GM19438 (cell line): ENCODE measurements around the gene GDF10.

Experiments
- ATAC-seq: cut with Tn5 transposase; IDR thresholded peaks from one replicate; pipeline ENCODE4 v1.9.1; 2021; ENCODE audit warnings: low read depth; ENCODE audit not compliant: unreplicated experiment

Gene GDF10

DNA sequence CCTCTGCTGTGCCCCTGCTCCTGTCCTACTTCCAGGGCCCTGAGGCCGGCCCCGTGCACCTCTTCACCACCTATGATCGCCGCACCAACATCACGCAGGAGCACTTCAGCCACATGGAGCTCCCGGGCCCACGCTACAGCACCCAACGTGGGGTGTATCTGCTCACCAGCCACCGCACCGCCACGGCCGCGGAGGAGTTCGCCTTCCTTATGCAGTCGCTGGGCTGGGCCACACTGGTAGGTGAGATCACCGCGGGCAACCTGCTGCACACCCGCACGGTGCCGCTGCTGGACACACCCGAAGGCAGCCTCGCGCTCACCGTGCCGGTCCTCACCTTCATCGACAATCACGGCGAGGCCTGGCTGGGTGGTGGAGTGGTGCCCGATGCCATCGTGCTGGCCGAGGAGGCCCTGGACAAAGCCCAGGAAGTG, 50.0 kb downstream of the GDF10 start:
- ATAC-seq, result no peak

DNA sequence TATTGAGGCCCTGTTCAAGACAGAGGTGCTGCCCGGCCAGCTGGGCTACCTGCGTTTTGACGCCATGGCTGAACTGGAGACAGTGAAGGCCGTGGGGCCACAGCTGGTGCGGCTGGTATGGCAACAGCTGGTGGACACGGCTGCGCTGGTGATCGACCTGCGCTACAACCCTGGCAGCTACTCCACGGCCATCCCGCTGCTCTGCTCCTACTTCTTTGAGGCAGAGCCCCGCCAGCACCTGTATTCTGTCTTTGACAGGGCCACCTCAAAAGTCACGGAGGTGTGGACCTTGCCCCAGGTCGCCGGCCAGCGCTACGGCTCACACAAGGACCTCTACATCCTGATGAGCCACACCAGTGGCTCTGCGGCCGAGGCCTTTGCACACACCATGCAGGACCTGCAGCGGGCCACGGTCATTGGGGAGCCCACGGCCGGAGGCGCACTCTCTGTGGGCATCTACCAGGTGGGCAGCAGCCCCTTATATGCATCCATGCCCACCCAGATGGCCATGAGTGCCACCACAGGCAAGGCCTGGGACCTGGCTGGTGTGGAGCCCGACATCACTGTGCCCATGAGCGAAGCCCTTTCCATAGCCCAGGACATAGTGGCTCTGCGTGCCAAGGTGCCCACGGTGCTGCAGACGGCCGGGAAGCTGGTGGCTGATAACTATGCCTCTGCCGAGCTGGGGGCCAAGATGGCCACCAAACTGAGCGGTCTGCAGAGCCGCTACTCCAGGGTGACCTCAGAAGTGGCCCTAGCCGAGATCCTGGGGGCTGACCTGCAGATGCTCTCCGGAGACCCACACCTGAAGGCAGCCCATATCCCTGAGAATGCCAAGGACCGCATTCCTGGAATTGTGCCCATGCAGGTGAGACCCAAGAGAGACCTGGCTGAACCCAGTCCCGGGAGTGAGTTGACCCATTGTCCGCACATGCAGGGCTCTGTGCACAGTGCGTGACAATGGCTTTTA, 51.0 kb downstream of the GDF10 start:
- ATAC-seq, result no peak

DNA sequence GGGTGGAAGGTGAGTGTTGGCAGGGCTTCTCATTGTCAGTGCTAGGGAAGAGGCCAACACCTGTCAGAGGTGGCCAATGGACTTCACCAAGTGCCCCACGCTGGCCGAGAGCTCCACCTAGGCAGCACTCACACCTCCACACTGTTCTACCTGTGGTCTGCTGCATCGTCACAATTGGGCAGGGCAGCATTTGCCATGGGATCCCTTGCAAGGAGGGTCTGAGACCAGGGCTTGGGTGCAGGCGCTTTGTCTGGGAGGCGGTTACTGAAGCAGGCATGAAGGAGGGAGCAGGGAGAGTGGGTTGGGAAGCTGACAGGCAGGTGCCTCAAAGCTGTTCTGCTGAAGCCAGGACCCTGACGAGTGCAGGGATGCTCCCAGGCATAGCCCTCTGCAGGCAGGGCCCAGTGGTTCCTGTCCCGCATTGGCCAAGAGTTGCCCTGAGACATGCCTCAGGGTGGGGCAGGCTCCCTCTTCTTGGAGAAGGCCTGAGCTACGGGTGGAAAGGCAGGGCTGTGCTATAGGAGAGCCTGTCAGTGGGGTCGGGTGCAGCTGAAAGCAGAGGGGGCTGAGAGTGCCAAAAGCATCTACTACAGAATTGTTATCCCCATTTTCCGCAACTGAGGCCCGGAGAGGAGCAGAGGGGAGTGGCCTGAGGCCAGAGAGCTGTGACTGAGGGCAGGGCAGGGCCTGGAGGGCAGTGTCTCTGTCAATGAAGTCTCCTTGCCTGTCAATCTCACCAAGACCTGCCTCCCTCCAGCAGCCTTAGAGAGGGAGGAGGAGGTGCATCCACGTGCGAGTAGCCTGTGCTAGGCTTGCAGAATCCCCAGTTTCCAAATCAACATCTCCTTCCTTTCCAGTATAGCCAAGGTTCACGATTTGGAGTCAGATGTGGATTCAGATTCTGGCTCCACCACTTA, 52.2 kb downstream of the GDF10 start:
- ATAC-seq, result no peak

DNA sequence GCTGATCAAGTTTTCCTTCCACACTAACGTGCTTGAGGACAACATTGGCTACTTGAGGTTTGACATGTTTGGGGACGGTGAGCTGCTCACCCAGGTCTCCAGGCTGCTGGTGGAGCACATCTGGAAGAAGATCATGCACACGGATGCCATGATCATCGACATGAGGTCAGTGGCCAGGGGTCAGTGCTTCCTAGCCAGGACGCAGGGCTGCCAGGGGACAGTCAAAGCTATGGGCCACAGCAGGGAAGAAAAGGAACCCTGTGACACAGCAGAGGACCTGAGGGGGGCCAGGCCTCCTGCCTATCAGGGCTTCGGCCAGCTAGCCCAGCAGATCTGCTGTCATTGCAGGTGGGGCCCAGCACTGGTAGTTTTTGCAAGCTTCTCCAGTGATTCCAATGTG, 53.4 kb downstream of the GDF10 start:
- no peak for ATAC-seq

DNA sequence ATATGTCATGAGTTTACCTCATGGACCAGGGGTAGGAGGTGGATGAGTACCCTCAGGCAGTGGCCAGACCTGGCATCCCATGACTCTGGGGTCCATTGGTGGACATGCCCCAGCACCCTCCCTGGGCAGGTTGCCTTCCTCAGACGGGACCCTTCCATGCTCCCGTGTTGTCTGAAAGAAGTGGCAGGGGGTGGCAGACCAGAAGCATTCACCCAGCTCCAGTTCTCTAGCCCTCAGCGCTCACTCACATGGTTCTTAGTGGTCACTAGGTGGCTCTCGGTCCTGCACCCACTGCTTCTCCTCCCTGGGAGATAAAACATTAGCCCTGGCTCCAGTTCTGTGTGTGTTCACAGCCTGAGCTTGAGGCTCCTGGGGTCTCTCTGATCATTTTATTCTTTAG, 54.2 kb downstream of the GDF10 start:
- ATAC-seq, result no peak

DNA sequence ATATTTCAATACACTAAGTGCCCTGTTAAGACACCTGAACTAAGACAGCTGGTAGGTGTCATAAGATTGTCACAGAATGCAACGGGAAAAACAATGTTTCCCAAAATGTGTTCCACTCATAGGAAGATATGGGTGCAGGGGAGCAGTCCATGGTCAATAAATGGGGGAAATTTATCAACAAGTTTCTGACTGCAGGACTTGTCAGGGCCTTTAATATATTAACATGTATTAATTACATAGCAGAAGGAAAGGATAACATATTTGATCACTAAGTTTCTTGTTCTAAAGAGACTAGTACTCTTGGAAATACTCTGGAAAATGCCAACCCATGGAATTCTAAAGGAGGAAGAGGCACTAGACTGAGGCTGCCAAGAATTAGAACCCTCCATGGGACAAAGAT, 54.9 kb downstream of the GDF10 start:
- ATAC-seq, result no peak

DNA sequence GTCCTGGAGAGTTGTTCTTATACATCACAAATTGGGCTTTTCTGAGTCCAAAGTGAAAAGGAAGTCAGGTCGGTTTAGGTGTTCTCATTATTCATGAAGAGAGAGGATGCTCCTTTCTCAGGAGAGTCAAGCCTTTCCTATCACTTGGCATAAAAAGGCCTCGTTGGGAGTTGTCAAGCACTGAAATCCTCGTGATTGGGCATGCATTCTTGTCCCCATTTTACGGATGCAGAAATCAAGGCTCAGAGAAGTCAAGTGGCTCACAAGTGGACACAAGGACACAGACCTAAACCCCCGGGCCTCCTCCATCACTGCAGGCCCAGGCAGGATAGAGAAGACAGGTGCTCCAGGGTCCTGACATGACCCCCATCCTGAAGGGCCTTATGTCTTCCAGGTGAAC, 56.7 kb downstream of the GDF10 start:
- no peak for ATAC-seq

DNA sequence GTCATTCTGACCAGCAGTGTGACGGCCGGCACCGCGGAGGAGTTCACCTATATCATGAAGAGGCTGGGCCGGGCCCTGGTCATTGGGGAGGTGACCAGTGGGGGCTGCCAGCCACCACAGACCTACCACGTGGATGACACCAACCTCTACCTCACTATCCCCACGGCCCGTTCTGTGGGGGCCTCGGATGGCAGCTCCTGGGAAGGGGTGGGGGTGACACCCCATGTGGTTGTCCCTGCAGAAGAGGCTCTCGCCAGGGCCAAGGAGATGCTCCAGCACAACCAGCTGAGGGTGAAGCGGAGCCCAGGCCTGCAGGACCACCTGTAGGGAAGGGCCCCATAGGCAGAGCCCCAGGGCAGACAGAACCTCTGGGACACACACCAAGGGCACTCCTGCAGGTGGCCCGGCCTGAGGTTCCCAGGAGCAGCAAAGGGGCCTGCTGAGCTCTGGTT, 57.2 kb downstream of the GDF10 start:
- ATAC-seq, result no peak

DNA sequence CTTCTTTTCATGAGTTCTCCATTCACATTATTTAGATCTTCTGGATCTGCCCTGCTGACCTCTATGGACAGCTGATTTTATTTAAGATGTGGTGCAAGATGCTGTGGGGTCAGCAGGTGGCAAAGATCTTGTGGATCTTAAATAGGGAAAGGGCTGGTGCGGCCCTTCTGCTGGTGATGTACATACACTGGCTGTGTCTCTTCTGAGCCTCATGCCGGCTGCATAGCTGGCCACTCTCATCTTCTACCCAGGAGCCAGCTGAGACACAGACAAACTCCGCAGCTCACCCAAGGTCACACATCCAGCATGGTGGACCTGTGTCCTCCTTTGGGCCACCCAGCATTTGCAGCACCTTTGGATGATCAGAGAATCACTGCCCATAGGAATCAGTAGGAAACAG, 57.9 kb downstream of the GDF10 start:
- no peak for ATAC-seq

DNA sequence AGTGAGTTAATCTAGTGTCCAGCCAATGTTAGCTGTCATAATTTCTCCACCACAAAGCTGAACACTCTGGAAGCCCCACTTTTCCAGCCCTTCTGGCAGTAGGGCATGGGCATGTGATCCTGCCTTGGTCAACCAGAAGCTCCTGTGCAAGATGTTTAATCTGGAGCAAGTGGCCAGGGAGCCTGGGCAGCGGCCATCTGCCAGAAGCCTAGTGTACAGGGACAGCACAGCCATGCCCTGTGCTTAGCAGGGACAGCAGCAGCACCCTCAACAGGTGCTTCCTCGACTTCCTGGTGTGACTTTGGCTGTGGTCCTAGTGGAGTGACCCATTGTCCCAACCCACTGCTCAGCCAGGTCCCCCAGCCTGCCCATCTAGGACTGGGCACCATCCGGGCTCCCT, 58.5 kb downstream of the GDF10 start:
- ATAC-seq, result no peak

DNA sequence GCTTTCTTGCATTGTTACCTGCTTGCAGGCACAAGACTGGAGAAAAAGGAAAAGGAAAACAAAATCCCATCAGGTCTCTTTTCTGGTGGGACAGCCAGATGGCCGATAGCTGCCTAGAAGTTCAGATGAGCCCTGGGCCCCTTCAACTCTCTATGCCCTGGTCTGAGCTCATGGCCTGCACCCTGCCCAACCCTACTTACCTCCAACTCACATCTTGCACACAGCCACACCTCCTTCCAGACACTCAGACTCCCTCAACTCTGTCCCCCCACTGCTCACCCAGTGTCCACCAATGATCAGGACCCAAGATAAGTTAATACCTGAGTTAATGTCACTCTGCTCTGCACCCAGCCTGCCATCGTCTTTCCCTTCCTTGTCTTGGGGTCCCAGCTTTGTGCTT, 59.1 kb downstream of the GDF10 start:
- ATAC-seq, result no peak

DNA sequence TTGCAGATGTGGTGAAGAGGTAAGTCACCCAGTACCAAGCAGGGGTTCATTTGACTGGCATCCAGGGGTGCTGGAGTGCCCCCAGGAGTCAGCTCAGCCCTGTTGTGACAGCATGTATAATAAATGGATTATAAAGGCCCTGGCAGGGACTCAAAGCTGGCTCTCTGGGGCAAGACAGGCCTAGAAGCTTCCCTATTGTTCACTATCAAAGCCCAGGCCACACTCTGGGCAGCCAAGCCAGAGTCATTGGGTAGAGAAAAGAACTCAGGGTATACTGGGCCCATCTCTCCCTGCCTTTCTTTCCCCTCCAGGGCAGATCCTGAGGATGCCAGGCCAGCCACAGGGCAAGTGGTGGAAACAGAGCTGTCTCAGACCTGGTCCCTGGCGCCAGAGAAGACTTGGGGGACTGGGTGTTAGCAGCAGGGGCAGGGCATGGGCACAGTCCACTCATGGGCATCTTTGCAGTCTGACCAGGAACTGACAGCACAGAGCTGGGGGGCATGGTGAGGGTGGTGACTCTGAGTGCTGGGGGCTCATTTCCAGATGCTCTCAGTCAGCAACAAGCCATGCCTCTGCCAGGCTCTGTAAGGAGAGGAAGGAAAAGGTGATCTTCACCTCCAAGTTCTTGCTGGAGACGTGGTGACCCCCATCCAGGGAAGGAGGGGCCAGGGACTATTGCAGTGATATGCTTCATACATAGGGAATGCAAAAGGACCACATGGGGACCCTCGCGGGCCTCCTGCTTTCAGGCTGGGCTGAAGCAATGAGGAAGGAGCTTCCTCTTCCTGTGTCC, 59.8 kb downstream of the GDF10 start:
- no peak for ATAC-seq

DNA sequence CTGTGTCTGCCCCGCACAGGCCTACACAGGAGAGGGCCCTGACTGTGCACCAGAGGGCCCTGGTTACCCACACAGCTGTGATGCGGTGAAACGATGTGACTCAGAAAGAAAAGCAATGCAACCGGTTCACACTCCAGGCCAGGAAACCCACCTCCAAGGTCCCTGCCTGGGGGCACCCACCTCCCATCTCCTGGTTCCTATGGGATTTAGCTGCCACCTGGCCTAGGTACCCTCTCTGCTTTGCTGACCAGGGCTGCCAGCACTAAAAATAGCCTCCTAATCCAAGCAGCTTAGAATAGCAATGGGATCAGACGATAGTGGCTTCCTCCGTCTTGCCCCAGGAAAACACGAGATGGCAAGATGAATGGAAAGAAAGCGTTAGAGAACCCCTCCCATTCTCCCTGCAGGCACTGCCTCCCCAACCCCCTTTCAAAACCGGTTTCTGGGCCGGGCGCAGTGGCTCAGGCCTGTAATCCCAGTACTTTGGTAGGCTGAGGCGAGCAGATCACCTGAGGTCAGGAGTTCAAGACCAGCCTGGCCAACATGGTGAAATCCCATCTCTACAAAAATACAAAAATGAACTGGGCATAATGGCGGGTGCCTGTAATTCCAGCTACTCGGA, 60.5 kb downstream of the GDF10 start:
- ATAC-seq, result no peak

DNA sequence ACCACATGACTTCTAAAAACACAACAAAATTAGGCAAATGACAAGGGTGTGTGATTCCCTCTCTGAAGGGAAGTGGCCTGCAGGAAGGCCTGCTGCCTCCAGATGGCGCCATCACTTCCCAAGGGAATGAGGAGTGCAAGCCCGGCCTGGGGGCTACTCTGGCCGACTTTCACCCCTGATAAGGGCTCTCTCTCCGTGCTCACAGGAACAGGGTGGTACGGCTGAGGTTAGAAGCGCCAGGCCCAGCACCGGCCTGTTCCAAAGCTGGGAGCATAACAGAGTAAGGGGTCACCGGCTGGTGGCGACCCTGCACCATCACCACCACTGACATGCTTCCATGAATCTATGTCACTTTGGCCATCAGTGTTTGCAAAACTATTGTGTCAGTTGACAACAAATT, 61.3 kb downstream of the GDF10 start:
- no peak for ATAC-seq

DNA sequence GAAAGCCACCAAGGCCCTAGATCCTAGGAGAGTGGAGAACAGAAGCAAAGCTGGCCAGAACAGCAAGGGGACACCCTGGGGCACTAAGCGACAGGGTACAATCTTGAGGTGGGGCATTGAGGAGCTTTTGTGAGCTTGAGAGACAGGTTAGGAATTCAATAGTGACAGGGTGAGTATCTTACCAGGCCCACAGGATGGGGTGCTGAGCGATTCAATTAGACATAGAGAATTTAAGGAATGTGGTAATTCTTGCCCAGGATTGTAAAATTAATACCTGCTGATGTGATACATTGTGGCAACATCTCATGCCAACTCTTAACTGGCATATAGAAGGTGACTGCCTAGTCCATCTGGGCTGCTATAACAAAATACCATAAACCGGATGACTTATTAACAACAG, 62.2 kb downstream of the GDF10 start:
- ATAC-seq, result no peak
